OCI-LY1 (cell line): ENCODE measurements around the gene TDO2.

Source experiments
- H2AFZ ChIP-seq: fragments of 200-600 bp; sonication (generic), shearing (Covaris generic); 2 replicates; pipeline ENCODE4 v1.6.0; 2014; ENCODE audit warnings: antibody characterized with exemption, mild to moderate bottlenecking, low read length
- H3F3A ChIP-seq: fragments of 200-600 bp; sonication (generic), shearing (Covaris generic); 2 replicates; pipeline ENCODE4 v1.6.0; 2014; ENCODE audit warnings: mild to moderate bottlenecking, antibody characterized with exemption, low read length, moderate library complexity; ENCODE audit not compliant: insufficient read depth
- H3K27ac ChIP-seq: fragments of 200-600 bp; sonication (generic); 2 replicates; pipeline ENCODE4 v1.5.1; 2014; ENCODE audit warnings: low read length, mixed run types, mild to moderate bottlenecking, low read depth; ENCODE audit not compliant: poor library complexity, severe bottlenecking
- H3K27me3 ChIP-seq: fragments of 200-600 bp; sonication (generic); 2 replicates; pipeline ENCODE4 v1.6.0; 2014; ENCODE audit warnings: antibody characterized with exemption, mild to moderate bottlenecking, low read length, moderate library complexity; ENCODE audit not compliant: insufficient read depth
- H3K36me3 ChIP-seq: fragments of 200-600 bp; sonication (generic); 2 replicates; pipeline ENCODE4 v1.6.1; 2014; ENCODE audit warnings: mild to moderate bottlenecking, antibody characterized with exemption, low read length, moderate library complexity, mixed read lengths; ENCODE audit not compliant: insufficient read depth
- H3K4me1 ChIP-seq: fragments of 200-600 bp; sonication (generic); 2 replicates; pipeline ENCODE4 v1.5.1; 2014; ENCODE audit warnings: mild to moderate bottlenecking, low read length, moderate library complexity; ENCODE audit not compliant: insufficient read depth, severe bottlenecking
- H3K4me2 ChIP-seq: fragments of 200-600 bp; sonication (generic), shearing (Covaris generic); 2 replicates; pipeline ENCODE4 v1.6.1; 2014; ENCODE audit warnings: low read length
- H3K4me3 ChIP-seq: fragments of 200-600 bp; sonication (generic); 2 replicates; pipeline ENCODE4 v1.5.1; 2014; ENCODE audit warnings: low read length, low read depth, mild to moderate bottlenecking, mixed read lengths; ENCODE audit not compliant: poor library complexity, severe bottlenecking
- H3K79me2 ChIP-seq: fragments of 200-600 bp; shearing (Covaris generic); 2 replicates; pipeline ENCODE4 v1.6.1; 2016; ENCODE audit warnings: mixed run types, low read length, mixed read lengths; ENCODE audit not compliant: insufficient read depth
- H3K9ac ChIP-seq: fragments of 200-600 bp; sonication (generic), shearing (Covaris generic); 2 replicates; pipeline ENCODE4 v1.6.1; 2014; ENCODE audit warnings: mild to moderate bottlenecking, low read length, mixed read lengths
- H3K9me2 ChIP-seq: fragments of 200-600 bp; sonication (generic), shearing (Covaris generic); 2 replicates; pipeline ENCODE4 v1.6.1; 2014; ENCODE audit warnings: low read depth, mild to moderate bottlenecking, low read length, mixed read lengths
- H3K9me3 ChIP-seq: fragments of 200-600 bp; shearing (Covaris generic); 2 replicates; pipeline ENCODE4 v1.6.1; 2014; ENCODE audit warnings: low read length, mixed read lengths
- H4K20me1 ChIP-seq: fragments of 200-600 bp; sonication (generic), shearing (Covaris generic); 2 replicates; pipeline ENCODE4 v1.6.0; 2016; ENCODE audit warnings: mild to moderate bottlenecking, low read length; ENCODE audit not compliant: insufficient read depth
- CTCF ChIP-seq: fragments of 200-600 bp; sonication (generic), shearing (Covaris generic); IDR thresholded peaks from 2 replicates; pipeline ENCODE4 v1.5.1; 2017; ENCODE audit warnings: mild to moderate bottlenecking, antibody characterized with exemption, low read length, moderate library complexity, mixed read lengths
- EZH2 ChIP-seq: fragments of 200-600 bp; sonication (generic), shearing (Covaris generic); IDR thresholded peaks from 2 replicates; pipeline ENCODE4 v1.8.0; 2017; ENCODE audit warnings: borderline replicate concordance, mixed run types, mild to moderate bottlenecking, antibody characterized with exemption, low read length, moderate library complexity, mixed read lengths

Gene TDO2

GRCh38 chr4:155960522-155960921, 57.0 kb downstream of the TDO2 start:
- H3K9ac ChIP-seq = no peak overlapping the region

DNA sequence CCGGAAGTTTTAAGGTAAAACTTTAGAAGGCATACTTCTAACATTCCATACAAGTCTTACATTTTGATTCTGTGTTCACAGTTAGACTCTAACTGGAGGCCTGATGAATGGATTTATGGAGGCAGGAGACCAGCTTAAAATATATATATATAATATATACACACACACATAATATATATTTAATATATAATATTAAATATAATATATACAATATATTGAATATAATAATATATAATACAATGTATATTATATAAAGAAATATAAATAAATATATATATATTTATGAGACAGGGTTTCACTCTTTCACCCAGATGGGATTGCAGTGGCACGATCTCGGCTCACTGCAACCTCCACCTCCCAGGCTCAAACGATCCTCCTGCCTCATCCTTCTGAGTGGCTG, 58.1 kb downstream of the TDO2 start:
- H2AFZ ChIP-seq = no peak overlapping the region
- H3F3A ChIP-seq = no peaks in the 10 kb centered on the region
- no peak overlapping the region for H3K9ac ChIP-seq
- no peaks in the 10 kb centered on the region for H3K27me3 ChIP-seq
- H4K20me1 ChIP-seq = no peaks in the 10 kb centered on the region
- TF ChIP-seq EZH2 (no peak), CTCF (no peak)
- H3K36me3 ChIP-seq = no peaks in the 10 kb centered on the region
- H3K4me3 ChIP-seq = no peak overlapping the region
- no peaks in the 10 kb centered on the region for H3K79me2 ChIP-seq
- no peaks in the 10 kb centered on the region for H3K9me2 ChIP-seq
- H3K4me2 ChIP-seq = no peak overlapping the region
- H3K9me3 ChIP-seq = no peaks in the 10 kb centered on the region
- no peaks in the 10 kb centered on the region for H3K4me1 ChIP-seq
- no peak overlapping the region for H3K27ac ChIP-seq

More at GRCh38 chr4:155960522-155960921, 57.0 kb downstream of the TDO2 start:
- Histone ChIP-seq H3K27me3 (no peaks in the 10 kb centered on the region), H3K36me3 (no peaks in the 10 kb centered on the region), H3K4me3 (no peak overlapping the region), H3K4me1 (no peaks in the 10 kb centered on the region), H3K4me2 (no peak overlapping the region), H4K20me1 (no peaks in the 10 kb centered on the region), H3F3A (no peaks in the 10 kb centered on the region), H3K27ac (no peak overlapping the region), H3K9me2 (no peaks in the 10 kb centered on the region), H3K79me2 (no peaks in the 10 kb centered on the region), H3K9me3 (no peaks in the 10 kb centered on the region), H2AFZ (no peak overlapping the region)
- no peak for TF ChIP-seq EZH2
- TF ChIP-seq CTCF = no peak

DNA sequence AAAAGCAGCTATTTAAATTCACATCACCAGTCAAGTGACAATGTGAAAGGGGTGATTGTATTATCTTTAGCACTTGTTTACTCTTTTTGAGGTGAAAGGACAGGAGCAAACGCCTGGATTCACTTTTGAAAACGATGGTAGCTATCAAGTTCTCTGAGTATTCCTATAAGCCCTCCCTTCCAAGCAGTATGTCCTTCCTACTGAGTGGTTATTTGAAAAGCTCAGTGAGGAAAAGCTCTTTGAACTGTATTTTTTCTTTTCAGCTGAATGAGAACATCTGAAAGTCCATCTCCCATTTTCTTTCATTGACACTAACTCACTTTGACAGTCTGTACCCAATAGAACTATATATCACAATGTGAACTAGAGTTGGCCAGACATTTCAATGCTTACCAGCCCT, 59.3 kb downstream of the TDO2 start:
- Histone ChIP-seq H3K27me3 (no peaks in the 10 kb centered on the region), H4K20me1 (no peaks in the 10 kb centered on the region), H3K4me1 (no peaks in the 10 kb centered on the region), H3K36me3 (no peaks in the 10 kb centered on the region), H2AFZ (no peak overlapping the region), H3K4me2 (no peak overlapping the region), H3K9ac (no peak overlapping the region), H3K27ac (no peak overlapping the region), H3K4me3 (no peak overlapping the region), H3K79me2 (no peaks in the 10 kb centered on the region), H3K9me3 (no peaks in the 10 kb centered on the region), H3K9me2 (no peaks in the 10 kb centered on the region), H3F3A (no peaks in the 10 kb centered on the region)
- no peak for TF ChIP-seq EZH2
- no peak for TF ChIP-seq CTCF
